DMS153 treated with DMSO at 0.1 percent for 48 hours (cell line): ENCODE measurements around the gene ATIC.
A peak's percentile ranks its signal among the peaks of the same experiment; 100 is the strongest.
"Not testable (repeated sequence)": the region's sequence is repeated elsewhere in the genome, so short reads cannot be mapped to it uniquely, and the experiment has no call there.

ENCODE experiments used
- DNase-seq: peaks from one replicate; lab custom pipeline; 2025; ENCODE audit not compliant: unreplicated experiment; lab: John Stamatoyannopoulos, UW

Gene ATIC

DNA sequence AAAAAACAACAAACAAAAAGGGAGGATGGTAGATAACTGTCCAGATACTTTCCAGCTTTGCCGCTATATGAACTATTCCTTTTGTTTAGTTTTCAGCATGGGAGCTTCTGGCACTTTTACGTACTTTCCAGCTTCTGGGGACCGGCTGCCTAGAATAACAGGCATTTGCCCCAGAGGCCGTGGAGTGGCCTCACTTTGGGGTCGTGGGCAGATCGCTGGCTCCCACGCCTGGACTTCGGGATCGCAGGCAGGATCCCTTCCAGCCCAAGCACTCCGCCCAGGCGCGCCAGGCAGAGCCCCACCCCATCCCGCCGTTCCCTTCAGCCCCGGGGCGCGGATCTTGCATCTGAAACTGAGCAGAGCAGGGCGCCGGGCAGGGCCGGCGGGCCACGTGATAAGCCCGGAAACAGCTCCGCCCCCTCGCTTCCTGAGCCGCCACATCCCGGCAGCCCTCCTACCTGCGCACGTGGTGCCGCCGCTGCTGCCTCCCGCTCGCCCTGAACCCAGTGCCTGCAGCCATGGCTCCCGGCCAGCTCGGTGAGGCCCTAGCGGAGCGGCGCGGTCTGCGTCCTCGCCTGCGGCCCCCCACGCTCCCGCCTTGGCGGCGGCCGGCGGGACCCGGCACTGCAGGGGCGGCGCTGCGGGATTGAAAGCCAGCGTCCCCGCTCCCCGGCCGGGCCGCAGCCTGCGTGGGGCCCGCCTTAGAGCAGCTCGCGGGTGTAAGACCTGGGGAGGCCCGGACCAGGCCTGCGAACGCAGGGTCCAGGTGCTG, at the start of gene ATIC:
ATIC (plus strand) TSS at position 435 of the 772 bp plus-strand sequence; CDS start at position 519, 84 bp downstream.
- peak; percentile 87 for DNase-seq

DNA sequence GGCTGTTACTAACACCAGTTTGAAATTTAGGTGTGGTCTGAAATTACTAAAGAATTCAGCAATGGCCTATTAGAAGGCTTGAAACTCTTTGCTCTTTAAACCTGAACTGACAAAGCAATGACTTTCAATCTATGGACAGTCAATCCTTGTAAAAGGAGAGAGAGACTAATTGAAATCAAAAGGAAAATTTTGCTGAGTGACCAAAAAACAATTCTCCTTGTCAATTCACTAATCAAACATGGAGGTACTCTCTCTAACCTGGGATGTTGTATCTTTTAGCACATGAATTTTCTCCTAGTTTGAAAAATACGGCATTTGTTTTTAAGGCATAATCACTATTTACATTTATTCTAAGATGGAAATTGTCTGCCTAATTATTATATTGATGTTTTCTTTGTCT, 49.6 kb upstream of the ATIC start:
- no peak for DNase-seq

DNA sequence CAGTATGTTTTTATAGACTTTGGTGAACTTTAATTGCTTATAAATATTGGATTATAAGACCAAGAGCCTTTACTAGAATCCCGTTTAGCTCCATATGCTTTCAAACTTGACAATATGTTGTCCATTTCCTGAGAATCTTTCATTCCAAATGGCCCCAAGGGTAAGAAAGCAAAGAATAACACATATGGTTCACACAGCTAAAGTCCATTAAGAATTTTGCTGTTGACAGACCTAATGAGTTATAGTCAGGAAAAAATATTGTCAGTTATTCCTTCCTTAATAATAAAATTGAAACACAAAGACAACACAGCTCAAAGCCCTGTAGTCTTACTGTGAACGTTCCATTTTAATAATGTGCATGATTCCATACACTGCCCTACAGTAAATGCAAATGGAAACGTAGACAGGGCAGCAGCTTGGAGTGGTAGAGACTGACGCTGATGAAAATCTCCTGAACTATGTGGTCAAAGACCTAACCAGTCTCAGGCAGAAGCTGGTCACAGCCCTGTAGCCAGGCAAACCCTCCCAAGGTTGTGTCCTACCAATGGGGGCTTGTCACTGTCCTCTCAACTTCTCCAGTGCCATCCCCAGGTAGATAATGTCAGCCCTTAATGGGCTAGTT, 49.0 kb upstream of the ATIC start:
- DNase-seq, result no peak

DNA sequence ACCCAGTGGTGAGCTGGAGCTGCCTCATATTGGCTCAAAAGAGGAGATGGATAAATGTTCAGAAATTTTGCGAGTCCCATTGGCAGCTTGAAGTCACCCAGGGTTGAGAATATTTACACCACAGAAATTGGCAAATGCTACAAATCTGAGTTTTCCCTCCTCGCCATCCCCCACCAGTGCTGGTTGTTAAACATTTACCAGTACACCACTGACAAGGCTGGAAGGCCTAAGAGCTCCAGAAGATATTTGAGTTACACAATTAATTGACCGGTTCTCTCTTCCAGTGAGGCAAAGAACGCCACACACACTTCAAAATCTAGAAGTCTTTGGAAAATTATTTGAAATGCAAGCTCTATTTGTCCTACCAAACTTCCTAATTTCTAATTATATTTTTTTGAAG, 47.5 kb upstream of the ATIC start:
- DNase-seq, result no peak

DNA sequence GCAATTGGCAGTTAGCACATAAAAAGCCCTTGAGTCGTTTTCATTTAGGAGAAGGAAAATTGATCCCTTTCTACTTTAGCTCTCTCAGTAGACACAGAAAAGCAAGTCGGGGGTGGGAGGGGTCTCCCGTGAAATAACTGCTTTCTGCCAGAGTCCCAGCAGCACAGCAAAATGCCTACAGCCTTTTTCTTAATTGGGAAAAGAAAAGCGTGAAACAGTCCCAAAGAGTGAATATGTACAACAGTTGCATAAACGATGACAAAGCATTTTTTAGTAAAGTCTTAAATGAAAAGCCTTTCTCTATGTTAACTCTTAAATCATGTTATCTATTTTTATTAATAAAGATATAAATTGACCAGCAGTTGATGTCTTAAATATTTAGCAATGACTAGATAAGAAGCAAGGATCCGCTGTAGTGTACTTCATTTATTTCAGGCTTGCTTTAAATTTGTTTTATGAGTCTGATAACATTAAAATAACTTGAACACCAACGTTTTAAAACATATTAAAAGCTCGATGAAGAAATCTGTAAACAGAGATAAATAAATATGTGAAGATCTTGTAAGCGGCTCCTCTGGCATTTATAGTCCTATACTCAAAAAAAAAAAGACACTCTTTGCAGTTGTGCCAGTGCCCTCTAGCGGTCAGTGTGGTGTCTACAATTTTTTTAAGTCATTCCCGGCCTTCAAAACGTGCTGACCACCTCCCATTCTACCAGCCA, 42.3 kb upstream of the ATIC start:
- peak; percentile 66 for DNase-seq

DNA sequence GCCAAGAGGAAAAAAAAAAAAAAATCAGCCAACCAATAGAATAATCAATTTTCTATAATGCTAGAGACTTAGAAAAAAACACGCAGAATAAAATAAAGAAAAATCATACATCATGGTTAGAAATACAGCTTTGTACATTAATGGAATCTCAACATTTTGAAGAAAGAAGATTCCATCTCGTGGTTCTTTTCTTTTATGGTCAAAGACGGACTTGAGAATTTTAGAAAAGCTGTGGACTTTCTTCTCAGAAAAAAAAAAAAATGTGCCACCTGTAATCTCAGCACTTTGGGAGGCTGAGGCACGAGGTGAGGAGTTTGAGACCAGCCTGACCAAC, 41.8 kb upstream of the ATIC start:
- no peak for DNase-seq

DNA sequence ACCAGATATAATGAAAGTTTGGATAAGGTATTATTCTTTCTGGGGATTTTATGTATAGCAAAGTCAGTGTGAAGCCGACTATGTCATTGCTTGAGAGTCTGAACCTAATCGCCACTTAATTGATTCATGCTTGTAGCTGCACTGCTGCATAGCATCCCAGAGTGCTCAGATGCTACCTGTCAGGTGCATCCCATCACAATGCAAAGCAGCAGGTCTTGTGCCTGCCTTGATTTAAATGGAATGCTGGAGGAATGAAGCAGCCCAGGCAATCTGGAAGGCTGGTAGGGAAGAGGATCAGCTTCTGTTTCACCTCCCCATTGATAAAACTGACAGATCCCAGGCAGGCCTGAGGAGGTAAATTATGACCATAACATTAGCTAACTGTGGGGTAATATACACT, 40.4 kb upstream of the ATIC start:
- DNase-seq, result no peak

DNA sequence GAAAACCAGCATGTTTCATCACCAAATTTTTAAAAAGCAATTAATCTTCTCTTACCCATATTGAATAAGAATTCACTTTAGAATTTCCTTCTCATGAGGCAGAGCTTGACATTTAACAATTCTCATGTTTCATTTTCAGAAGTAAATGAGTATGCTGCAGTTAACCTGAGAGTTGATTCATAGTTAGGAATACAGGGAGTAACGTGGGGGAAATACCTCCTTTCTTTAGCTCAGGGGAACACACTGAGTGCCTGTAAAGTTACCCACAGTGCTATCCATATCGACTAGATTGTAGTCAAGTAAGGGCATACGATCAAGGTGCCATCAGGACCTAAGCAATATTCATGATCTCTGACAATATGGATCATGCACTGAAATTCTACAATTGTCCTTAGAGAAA, 38.9 kb upstream of the ATIC start:
- DNase-seq, result no peak

DNA sequence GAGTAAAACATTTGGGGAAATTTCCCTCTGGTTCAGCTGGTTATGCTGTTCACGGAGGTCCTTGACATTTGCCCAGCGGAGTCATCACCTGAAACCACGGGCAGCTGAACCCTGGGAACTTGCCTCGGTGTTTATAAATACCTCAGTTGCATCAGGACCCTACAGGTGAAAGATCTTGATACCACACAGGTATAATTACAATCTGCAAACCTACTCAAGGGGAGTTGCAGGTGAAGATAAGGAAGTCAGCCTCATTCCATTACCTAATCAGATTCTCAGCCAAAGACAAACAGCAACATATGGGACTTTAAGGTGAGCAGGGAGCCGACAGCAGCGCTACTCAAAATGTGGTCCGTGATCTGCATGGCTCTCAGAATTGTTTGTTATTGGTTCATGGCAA, 37.0 kb upstream of the ATIC start:
- DNase-seq, result no peak

DNA sequence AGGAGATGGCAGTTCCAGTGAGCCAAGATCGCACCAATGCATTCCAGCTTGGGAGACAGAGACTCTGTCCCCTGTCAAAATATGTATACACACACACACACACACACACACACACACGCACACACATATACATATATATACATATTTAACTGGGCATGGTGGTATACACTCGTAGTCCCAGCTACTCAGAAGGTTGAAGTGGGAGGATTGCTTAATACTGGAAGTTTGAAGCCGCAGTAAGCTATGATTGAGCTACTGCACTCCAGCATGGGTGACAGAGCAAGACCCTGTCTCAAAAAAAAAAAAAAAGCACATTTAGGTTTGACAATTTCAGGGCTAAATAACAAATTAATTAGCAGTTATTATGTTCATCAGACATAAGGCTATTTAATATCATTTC, 36.0 kb upstream of the ATIC start:
- DNase-seq, result no peak

DNA sequence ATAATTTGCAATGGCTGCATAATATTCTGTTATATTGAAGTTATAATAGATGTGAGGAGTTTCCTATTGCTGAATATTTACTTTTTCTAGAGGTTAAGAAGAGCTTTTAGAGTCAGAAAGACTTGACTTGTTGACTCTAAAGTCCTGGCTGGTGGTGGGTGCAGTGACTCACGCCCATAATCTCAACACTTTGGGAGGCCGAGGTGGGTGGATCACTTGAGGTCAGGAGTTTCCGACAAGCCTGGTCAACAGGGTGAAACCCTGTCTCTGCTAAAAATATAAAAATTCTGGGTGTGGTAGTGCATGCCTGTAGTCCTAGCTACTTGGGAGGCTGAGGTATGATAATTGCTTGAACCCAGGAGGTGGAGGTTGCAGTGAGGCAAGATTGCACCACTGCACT, 33.9 kb upstream of the ATIC start:
- DNase-seq, result no peak

DNA sequence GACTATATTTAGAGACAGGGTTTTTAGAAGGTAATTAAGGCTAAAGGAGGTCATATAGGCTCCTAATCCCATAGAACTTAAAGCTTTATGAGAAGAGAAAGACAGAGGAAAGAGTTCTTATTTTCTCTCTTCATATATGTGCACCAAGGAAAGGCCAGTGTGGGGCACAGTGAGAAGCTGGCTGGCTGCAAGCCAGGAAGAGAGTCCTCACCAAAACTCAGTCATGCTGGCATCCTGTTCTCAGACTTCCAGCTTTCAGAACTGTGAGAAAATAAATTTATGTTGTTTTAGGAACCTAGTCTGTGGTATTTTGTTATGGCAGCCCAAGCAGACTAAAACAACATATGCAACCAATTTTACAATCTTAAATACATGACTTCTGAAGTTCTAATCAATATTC, 31.5 kb upstream of the ATIC start:
- DNase-seq, result no peak

DNA sequence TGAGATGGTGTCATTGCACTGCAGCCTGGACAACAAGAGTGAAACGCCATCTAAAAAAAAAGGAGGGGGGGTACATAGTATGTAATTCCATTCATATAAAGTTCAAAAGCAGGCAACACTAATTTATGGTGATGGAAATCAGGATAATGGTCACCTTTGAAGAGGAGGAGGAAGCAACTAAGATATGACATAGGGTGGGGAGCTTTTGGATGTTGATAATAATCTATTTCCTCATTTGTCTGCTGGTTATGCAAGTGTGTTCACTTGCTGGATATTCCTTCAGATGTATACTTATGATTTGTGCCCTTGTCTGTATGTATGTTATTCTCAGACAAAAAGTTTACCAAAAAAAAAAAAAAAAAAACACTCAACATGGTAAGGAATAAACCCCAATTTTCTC, 28.6 kb upstream of the ATIC start:
- DNase-seq, result no peak

DNA sequence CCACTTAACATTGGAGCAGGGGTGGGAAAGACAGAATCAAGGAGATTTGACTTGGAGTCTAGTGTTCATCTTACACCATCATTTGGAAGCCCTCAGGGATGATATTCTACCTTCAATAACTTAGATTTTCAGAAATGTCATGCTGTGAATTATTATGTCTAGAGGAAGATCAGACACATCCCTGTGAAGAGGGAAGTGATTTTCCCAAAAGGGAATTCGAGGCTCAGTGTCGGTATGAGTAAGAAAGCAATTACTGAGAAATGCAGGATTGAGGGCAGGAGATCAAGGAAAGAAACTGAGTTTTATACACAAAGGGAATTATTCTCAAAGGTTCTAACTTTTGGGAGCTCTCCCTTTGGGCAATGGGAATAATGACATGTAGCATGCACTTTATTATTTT, 25.6 kb upstream of the ATIC start:
- DNase-seq, result no peak

DNA sequence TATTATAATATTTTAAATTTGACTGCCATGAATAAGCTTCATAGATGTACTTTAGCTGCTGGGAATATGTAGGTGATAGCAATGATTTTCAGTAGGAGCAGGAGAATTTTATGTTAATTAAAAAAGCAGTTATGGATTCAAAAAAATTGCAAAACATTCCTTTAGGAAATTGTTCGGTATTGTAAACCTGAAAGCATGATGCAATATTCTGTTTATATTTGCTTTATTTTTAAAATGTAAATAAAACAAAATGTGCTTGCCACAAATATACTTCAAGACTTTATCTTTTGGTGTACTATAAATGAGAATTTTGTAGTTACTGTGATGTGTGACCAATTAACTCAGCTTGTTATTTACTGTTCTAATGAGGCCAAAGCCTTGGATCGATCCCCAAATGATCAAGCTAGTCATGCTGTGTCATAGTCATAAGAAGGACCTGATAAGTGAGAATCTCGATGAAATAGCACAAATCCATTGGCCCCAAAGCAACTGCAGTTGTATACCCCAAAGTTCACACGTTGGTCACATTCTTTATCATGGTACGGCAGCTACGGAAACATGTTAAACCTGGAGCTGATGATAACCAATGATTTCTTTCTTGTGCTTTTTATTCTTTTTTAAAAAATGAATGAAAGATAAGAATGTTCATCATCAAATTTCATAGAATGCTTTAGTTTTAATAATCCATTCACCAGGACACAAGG, 23.6 kb upstream of the ATIC start:
- DNase-seq, result no peak

DNA sequence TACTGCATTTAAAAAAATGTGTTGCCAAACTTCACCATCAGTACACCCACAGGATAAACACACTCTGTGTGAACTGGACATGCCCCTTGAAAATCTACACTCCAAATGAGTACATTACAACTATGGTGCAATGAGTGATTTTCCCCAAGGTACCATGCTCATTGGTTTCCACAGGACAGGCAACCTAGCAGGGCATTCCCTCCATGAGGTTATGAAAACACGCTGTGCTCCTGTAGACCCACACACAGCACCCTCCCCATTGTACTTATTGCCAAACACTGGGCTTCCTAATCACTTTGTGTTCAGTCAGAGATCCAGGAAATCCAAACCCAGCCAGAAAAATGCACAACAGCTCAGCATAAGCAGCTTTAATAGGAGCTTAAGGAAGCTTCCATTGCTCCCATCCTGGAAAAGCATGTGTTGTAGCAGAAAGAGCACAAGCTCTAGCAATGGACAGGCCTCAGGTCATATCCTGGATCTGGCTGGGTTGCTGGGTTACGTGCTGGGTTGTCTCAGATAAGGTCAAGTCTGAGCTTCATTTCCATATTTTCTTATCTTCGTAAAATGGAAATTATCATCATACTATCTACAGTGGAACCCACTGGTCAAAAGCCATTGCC, 20.8 kb upstream of the ATIC start:
- DNase-seq, result no peak

DNA sequence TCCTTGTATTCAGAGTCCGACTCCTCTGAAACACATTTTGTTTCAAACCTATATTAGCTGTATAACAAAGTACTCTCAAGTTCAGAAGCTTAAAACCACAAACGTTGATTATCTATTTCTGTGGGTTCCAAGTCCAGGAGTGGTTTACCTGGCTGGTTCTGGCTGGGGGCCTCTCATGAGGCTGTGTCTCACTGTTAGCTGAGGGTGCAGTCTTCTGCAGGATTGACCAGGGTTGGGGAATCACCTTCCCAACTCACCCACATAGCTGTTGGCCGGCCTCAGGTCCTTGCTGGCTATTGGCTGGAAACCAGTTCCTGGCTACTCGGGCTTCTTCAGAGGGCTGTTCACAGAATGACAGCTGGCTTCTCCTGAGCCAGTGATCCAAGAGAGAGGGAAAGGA, 18.0 kb upstream of the ATIC start:
- no peak for DNase-seq

DNA sequence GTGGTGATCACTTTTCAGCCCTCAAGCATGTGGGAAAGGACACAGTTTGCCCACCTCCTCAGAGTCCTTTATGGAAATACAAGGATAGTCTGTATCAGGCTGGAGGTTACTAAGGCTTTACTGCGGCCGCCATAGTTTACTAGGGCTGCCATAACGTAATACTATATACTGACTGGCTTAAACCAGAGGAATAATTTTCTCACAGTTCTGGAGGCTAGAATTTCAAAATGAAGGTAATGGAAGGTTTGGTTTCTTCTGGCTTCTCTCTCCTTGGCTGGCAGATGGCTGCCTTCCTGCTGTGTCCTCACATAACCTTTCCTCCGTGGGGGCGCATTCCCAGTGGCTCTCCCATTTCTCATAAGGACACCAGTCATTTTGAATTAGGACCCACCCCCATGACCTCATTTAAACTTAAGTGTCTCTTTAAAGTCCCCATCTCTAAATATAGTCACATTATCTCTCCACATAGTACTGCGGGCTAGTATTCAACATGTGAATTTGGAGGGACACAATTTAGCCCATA, 12.5 kb upstream of the ATIC start:
- DNase-seq, result no peak

DNA sequence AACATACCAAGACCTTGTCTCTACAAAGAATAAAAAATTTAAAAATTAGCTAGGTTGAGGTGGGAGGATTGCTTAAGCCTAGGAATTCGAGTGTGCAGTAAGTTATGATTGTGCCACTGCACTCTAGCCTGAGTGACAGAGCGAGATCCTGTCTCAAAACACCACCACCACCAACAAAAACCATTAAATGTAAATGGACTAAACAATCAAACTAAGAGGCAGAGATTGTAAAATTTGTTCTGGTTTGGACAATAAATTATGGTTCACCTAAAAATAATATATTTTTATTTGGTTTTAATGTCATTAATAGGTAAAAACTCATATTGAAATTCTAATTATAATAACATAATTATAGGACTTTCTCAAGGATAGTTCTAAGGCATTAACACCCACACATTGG, 9.9 kb upstream of the ATIC start:
- DNase-seq, result no peak

DNA sequence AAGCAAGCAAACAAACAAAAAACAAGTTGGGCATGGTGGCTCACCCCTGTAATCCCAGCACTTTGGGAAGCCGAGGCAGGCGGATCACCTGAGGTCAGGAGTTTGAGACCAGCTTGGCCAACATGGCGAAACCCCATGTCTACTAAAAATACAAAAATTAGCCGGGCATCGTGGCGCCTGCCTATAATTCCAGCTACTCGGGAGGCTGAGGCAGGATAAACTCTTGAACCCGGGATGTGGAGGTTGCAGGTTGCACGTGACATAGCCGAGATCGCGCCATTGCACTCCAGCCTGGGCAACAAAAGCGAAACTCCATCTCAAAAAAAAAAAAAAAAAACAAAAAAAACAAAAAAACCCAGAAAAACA, 617 bp upstream of the ATIC start:
- DNase-seq, result not testable (repeated sequence)

DNA sequence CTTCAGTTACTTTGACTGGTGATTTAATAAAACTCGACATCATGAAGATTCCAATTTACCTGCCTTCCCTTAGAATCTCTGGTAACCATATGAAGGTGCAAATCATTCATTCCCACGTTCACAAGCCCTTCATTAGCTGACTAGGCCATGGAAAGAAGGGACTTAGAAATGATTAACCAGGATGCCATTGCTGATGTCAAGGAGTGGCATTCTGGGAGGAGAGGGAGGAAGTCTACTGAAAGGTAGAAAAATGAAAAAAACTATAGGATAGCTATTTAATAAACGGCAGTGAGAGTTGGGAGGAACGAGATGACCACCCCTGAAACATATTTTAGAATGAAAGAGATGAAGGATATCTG, 1.4 kb downstream of the ATIC start:
- DNase-seq, result no peak
